Stimulated activated CD8-positive, alpha-beta memory T cell treated with anti-CD3 and anti-CD28 coated beads, Interleukin-4, amount 100 ng/mL, for 4 hours (primary cell): ENCODE data around the gene ADTRP.

ENCODE experiments used
- DNase-seq, 2 donors: peaks; one replicate each; pipeline ENCODE4 v3.0.0-alpha.2; 2020; ENCODE audit warnings: low read depth in 2 of 2, low spot score in 1 of 2

ADTRP gene

GRCh38 chr6:11727998-11728961 lies 50.3 kb downstream of the ADTRP start:
- no peak for DNase-seq

DNA sequence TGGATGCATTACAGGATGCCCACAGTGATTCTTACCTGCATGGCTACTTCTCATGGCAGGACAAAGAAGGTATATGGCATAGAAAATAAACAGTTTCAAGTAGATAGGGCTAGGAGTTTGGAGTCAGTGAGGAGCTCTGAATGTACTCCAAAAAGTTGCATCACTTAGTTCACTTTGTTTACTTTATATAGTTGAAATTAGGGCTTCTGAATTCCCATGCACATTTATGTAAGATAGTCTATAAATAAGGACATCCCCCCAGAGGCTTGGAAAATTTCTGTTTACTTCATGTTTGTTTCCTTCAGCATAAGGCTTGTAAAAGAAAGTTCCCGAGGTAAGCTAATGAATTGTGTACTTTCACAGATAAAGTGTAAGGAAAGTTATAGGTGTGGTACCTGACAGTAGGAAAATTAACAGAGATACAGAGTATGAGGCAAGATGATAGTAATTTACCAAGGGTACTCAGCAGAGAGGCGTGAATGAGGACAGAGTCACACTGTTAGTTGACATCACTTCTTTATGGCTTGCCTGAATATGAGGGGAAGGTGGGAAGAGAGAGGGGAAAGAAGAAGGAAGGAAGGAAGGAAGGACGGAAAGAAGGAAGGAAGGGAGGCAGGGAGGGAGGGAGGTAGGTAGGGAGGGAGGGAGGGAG lies 51.1 kb downstream of the ADTRP start:
- DNase-seq, result no peak

GRCh38 chr6:11724286-11724685 lies 54.3 kb downstream of the ADTRP start:
- no peak for DNase-seq

DNA sequence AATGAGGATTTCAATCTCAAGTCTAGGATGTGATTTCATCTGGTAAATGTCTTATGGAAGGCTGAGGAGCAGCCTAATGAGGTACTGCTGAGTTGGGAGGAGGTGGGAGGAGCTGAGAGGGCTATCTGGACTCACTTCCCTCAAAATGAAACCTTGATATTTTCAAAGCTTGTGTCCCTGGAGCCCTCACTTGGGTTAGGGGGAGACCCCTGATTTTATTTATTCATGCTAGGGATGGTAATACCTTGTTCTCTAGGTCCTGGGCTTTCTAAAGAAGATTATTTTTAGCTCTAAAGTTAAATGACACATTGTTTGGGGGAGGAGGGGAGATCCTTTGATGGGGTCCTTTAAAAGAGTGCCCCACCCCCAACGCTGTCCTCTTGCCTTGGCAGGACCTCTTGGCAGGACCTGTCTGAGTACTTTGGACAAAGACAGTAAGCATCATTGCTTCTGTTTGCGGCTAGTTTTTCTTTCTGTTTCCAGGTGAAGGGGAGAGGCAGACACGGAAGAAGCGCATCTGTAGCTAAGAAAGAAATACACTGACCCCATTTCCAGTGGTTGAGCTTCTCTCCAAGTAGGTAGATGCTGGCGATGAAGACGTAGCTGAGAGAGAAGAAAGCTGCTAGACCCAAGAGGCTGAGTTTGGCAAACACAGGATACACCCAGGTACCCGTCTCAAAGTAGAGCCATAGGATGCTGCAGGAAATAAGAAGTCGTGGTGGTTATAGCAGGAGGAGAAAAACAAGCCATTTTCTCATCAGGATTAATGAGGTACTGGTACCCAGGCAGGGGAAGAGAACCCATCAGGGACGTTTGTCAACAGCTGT lies 55.6 kb downstream of the ADTRP start:
- DNase-seq, result no peak

DNA sequence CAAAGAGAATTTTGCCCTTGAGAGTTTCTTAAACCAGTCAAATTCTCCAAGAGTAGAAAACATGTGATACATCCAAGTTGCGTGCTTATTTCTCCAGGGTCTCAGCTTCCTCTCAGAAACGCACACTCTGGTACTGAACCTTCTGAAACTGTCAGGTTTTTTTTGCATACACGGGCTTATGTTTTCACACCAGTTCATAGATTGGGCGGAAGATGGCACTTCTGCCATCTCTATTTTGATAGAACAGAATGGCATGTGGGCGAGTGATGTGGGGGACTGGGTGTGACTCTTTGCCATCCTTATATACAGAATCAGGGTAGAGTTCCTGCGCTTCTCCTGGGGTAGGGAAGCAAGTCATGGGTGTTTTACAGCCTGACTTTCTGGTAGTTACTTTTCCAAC lies 56.4 kb downstream of the ADTRP start:
- DNase-seq, result no peak

GRCh38 chr6:11718463-11718862 lies 60.1 kb downstream of the ADTRP start:
- no peak for DNase-seq

- DNase-seq, result no peak
Observed at GRCh38 chr6:11718031-11718430, 60.6 kb downstream of the ADTRP start.

DNA sequence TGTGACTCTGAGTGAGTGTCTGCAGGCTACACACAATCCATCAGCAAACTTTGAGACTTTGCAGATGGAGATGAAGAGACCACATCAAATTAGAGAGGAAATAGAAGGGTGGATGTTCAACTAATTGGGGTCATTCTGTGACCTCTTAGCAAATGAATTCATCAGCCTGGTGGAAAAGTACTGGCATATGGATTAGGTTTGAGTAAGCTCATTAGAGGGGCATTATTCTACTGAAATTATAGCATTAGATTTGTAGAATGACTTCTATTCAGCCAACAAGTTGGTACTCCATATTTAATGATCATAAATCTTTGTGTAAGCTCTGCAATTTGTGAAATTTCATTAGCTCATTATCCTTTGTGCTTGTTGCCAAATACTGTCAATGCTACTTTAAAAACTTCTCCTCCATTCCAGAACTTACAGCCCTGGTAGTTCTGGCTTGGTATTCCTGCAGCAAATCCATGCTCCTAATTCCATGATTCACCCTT lies 63.8 kb downstream of the ADTRP start:
- no peak for DNase-seq

DNA sequence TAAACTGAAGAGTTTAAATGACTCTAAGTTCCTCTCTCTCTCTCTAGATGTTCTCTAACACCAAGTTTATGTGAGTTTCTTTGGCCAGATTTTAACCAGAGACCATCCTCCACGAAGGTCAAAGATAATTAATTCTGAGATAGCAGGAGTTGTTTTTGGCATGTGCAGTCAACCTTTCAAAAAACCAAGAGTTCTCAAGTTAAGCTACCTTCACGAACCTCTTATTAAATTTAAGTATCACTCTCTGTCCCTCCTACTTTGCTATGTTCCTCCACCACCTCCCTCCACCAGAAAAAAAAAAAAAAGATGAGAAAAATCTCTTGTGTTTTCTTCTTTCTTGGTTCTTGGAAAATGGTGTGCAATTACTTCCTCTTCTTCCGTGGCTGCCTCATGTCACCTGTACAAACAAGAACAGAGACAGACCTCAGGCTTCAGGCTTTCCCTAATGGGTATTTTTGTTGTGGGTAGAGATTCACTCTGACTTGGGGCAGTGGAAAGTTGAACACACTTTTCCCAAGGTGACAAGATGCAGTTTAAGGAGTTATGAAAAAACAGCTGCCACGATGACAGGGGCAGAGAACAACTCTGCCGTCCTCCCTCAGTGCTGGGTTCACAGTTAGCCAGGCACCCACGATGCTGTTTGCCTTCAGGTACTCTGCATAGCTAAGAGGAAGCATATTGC lies 64.3 kb downstream of the ADTRP start:
- no peak for DNase-seq

GRCh38 chr6:11712760-11713159 lies 65.8 kb downstream of the ADTRP start:
- DNase-seq, result no peak

DNA sequence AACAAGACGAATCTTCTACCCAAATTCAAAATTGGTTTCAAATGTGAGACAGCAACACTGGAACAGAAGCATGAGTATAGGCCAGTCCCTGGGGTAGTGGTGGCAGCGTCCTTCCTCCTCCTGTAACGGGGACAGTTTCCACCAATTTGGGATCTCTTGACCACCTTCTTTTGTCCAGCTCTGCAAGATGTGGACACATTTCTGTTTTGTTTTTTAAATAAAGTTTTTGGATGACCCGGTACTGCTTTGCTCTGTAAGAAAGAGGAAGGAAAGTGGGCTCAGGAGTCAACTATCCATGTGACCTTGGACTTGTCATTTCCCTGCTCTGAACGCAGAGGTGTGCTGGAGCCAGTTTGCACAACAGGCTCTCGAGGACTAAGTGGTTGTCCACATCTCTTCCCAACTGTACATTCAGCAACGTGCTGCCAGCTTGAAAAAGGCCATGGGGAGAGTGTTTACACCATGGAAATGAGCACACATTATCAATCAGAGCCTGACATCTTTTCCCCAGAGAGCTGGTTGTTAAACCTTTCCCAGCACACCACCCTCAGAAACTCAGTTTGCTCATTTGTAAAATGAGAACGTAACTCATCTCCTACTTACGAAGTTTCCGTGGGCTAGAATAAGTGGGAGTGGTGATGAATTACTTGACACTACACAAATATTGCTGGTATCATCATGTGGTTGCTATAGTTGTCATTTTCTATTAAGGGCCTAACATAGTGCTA lies 66.5 kb downstream of the ADTRP start:
- no peak for DNase-seq

GRCh38 chr6:11711003-11711983 lies 67.3 kb downstream of the ADTRP start:
- DNase-seq, result no peak

GRCh38 chr6:11710311-11710761 lies 68.3 kb downstream of the ADTRP start:
- no peak for DNase-seq

DNA sequence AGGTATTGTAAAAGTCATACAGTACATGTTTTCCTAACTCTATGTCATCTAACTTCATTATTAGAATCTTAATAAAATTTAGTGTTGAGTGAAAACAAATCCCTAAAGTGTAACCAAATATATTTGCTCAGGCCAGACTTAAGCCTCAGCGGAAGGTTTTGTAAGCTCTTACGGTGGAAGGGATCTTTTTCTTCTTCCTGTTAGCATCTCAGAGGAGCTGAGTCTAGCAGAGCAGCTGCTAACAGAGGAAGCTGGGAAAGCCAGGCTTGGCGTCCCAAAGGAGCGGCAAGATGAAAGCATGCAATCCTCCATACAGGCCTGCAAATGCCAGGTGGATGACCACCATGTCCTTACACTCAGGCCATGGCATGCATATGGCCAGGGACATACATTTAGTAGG lies 72.4 kb downstream of the ADTRP start:
- DNase-seq, result no peak

DNA sequence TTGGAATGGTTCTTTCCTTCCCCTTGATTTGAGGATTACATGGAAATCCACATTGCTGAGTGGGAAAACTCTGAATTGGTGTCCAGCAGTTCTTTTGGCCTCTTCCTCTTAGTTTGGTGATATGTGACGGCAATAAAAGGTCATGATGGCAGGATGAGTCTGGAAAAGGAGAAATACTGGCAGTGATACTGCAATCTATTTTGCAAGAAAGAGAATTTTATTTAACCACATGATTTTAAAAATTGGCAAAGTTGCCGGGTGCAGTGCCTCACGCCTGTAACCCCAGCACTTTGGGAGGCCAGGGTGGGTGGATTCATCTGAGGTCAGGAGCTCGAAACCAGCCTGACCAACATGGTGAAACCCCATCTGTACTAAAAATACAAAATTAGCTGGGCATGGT lies 73.1 kb downstream of the ADTRP start:
- no peak for DNase-seq

- DNase-seq, result no peak
Observed at GRCh38 chr6:11705069-11705468, 73.5 kb downstream of the ADTRP start.

- DNase-seq, result no peak
Observed at GRCh38 chr6:11703725-11704124, 74.9 kb downstream of the ADTRP start.

DNA sequence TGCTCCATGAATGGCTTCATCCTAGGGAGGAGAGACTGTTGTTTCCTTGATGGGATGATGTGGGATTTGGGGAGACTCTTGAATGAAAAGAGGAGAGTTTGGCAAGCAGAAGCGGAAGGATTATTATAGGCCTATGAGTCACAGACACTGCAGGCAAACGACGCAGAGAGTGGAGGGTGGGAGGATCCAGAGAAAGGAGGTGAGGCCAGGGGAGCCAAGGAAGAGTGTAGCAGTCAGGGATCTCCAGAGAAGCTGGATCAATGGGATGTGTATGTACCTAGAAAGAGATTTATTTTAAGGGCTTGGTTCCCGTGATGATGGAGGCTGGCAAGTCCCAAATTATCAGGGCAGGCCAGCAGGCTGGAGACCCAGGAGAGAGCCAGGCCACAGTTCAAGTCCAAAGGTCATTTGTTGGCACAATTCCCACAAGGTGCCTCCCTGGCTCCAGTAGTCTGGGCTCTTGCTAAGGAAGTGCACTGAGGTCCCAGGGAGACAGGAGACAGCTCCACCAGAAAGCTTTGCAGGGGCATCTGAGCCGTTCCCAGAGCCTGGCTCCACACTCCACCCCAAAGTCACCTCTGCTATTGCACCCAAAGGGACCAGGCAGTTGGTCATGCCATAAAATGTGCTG lies 76.0 kb downstream of the ADTRP start:
- no peak for DNase-seq
